Erythroblast (primary cell): ENCODE data around the gene PLXND1.

Experiments used
- GATA1 ChIP-seq: IDR thresholded peaks from 2 replicates; pipeline ENCODE4 v1.6.1; 2011; ENCODE audit warnings: low read depth, mild to moderate bottlenecking, control low read depth, low read length, moderate library complexity
- POLR2A ChIP-seq: IDR thresholded peaks from 2 replicates; pipeline ENCODE4 v1.6.1; 2011; ENCODE audit warnings: mild to moderate bottlenecking, low read length

GRCh38 chr3:129600348-129600747, 6.1 kb downstream of the PLXND1 start:
- no peak for TF ChIP-seq POLR2A
- no peak for TF ChIP-seq GATA1
